MCF 10A (cell line): ENCODE results near the gene ABL2. TPM values are rescaled to one million over a fixed set of nuclear protein-coding genes. Genes with fewer than 3 reads are reported as not detected.

Source experiments
- BruUV-seq: library from RNA; stranded (reverse); fragments of 400-500 nt; replicated peaks from 2 replicates; lab custom pipeline; 2021; lab: Mats Ljungman, UMichigan
- CTCF ChIA-PET: fragments of 300-600 bp; sonication (Branson Sonifier 250); formaldehyde crosslinking; extraction: SDS; loops from one replicate; lab custom pipeline; 2021; ENCODE audit warnings: antibody characterized with exemption, inconsistent platforms; lab: Yijun Ruan, JAX
- POLR2A ChIA-PET: fragments of 300-600, 350-650 bp; sonication (Branson Sonifier 250); formaldehyde crosslinking; extraction: SDS; loops from one replicate; lab custom pipeline; 2020; ENCODE audit warnings: antibody characterized with exemption, inconsistent platforms; lab: Yijun Ruan, JAX
- DNase-seq: peaks from one replicate; pipeline ENCODE4 v3.0.0-alpha.2; 2018; ENCODE audit not compliant: unreplicated experiment
- H3K27ac Mint-ChIP-seq: one replicate; pipeline ENCODE4 v1.8.0; 2022; ENCODE audit warnings: mild to moderate bottlenecking, low read depth, mixed read lengths; ENCODE audit not compliant: unreplicated experiment
- H3K27me3 Mint-ChIP-seq: one replicate; pipeline ENCODE4 v1.8.0; 2022; ENCODE audit warnings: mixed read lengths; ENCODE audit not compliant: insufficient read depth, unreplicated experiment
- H3K36me3 Mint-ChIP-seq: one replicate; pipeline ENCODE4 v1.8.0; 2022; ENCODE audit warnings: mild to moderate bottlenecking, moderate library complexity, mixed read lengths; ENCODE audit not compliant: insufficient read depth, unreplicated experiment
- H3K4me1 Mint-ChIP-seq: one replicate; pipeline ENCODE4 v1.8.0; 2022; ENCODE audit warnings: mixed read lengths; ENCODE audit not compliant: insufficient read depth, unreplicated experiment
- H3K4me3 Mint-ChIP-seq: one replicate; pipeline ENCODE4 v1.8.0; 2022; ENCODE audit warnings: mild to moderate bottlenecking, moderate library complexity, mixed read lengths; ENCODE audit not compliant: unreplicated experiment
- H3K9me3 Mint-ChIP-seq: one replicate; pipeline ENCODE4 v1.8.0; 2022; ENCODE audit warnings: mixed read lengths; ENCODE audit not compliant: unreplicated experiment
- CTCF ChIP-seq: fragments of 200-600 bp; IDR thresholded peaks from one replicate; pipeline ENCODE4 v1.8.0; 2022; ENCODE audit warnings: antibody characterized with exemption, mild to moderate bottlenecking; ENCODE audit not compliant: unreplicated experiment
- intact Hi-C: fragments of 100-400 bp; cut with micrococcal nuclease; formaldehyde crosslinking; loops from 2 replicates; pipeline ENCODE4 v1.14.1; 2022
- total RNA-seq: library from RNA; stranded (reverse); gene quantifications from 2 replicates; pipeline ENCODE4 v1.2.3, GENCODE V29; 2022

Gene ABL2
- total RNA-seq, 1 experiment from 2014 or later: 109 TPM

- no peak overlapping the region for H3K27ac Mint-ChIP-seq
- BruUV-seq: no TSS peak
- no peaks in the 10 kb centered on the region for H3K27me3 Mint-ChIP-seq
- H3K9me3 Mint-ChIP-seq: no peaks in the 10 kb centered on the region
- TF ChIP-seq CTCF: no peak
- CTCF ChIA-PET: interaction anchor here (0.6 to 3.7 kb wide), 9 partner anchors 8 to 466 kb away, joined by 3 to 33 read pairs (median 3); partner anchors contain the start of gene SOAT1
- DNase-seq: no peak
- peaks cover 93% of the 10 kb centered on the region for H3K36me3 Mint-ChIP-seq
- peaks cover 47% of the 10 kb centered on the region for H3K4me1 Mint-ChIP-seq
- intact Hi-C loops: no loop called here
- POLR2A ChIA-PET: interaction anchor here (0.6 to 4.3 kb wide), 9 partner anchors 9 to 182 kb away, joined by 3 to 22 read pairs (median 6); no protein-coding TSS in a partner anchor
- no peak overlapping the region for H3K4me3 Mint-ChIP-seq
Measured at GRCh38 chr1:179128520-179128919, 101.0 kb downstream of the ABL2 start.

- no TSS peak for BruUV-seq
- Mint-ChIP-seq H3K27me3 (no peaks in the 10 kb centered on the region), H3K27ac (peak overlapping the region; percentile 69), H3K4me3 (no peak overlapping the region), H3K9me3 (no peaks in the 10 kb centered on the region), H3K4me1 (peaks cover 41% of the 10 kb centered on the region), H3K36me3 (peaks cover 100% of the 10 kb centered on the region)
- TF ChIP-seq CTCF: no peak
- intact Hi-C loops: no loop called here
- CTCF ChIA-PET: interaction anchor here (0.6 to 1.9 kb wide), 7 partner anchors 33 to 583 kb away, joined by 3 to 5 read pairs (median 4); no protein-coding TSS in a partner anchor
- POLR2A ChIA-PET: interaction anchor here (0.6 to 4.3 kb wide), 6 partner anchors 10 to 92 kb away, joined by 3 to 22 read pairs (median 7); no protein-coding TSS in a partner anchor
- DNase-seq: peak; percentile 30
Measured at GRCh38 chr1:179127163-179127895, 102.1 kb downstream of the ABL2 start.

GRCh38 chr1:179126338-179127060 is 103.0 kb downstream of the ABL2 start:
- CTCF ChIA-PET: interaction anchor here (0.6 to 2.2 kb wide), 17 partner anchors 9 to 244 kb away, joined by 3 to 13 read pairs (median 4); no protein-coding TSS in a partner anchor
- DNase-seq: no peak
- H3K9me3 Mint-ChIP-seq: no peaks in the 10 kb centered on the region
- TF ChIP-seq CTCF: no peak
- POLR2A ChIA-PET: interaction anchor here (1.1 to 2.7 kb wide), 5 partner anchors 12 to 93 kb away, joined by 3 to 10 read pairs (median 5); no protein-coding TSS in a partner anchor
- H3K4me1 Mint-ChIP-seq: peaks cover 39% of the 10 kb centered on the region
- H3K27ac Mint-ChIP-seq: peak overlapping the region; percentile 69
- peaks cover 100% of the 10 kb centered on the region for H3K36me3 Mint-ChIP-seq
- BruUV-seq: no TSS peak
- H3K4me3 Mint-ChIP-seq: no peak overlapping the region
- intact Hi-C loops: no loop called here
- no peaks in the 10 kb centered on the region for H3K27me3 Mint-ChIP-seq
